GM23338 (cell line): ENCODE data around the gene FAM76A. TPM values are rescaled to one million over a fixed set of nuclear protein-coding genes. Genes with fewer than 3 reads are reported as not detected.

Experiments used
- ATAC-seq: fragments of 200-7000 bp; cut with Tn5 transposase; 3 replicates; pipeline ENCODE4 v1.9.1; 2020
- DNase-seq: peaks from one replicate; pipeline ENCODE4 v3.0.0-alpha.2; 2015; ENCODE audit warnings: low spot score
- H2AFZ ChIP-seq: fragments of 200-600 bp; sonication (generic); 2 replicates; pipeline ENCODE4 v1.8.0; 2016; ENCODE audit warnings: antibody characterized with exemption, mild to moderate bottlenecking, moderate library complexity
- H3F3A ChIP-seq: fragments of 200-600 bp; sonication (generic); replicated peaks from 2 replicates; pipeline ENCODE4 v1.8.0; 2017; ENCODE audit warnings: antibody characterized with exemption, mixed run types, low read depth
- H3K27ac ChIP-seq: fragments of 200-600 bp; sonication (generic); 2 replicates; pipeline ENCODE4 v1.6.1; 2016; ENCODE audit warnings: low read depth
- H3K27me3 ChIP-seq: fragments of 200-600 bp; sonication (generic); 2 replicates; pipeline ENCODE4 v1.8.0; 2016; ENCODE audit warnings: mild to moderate bottlenecking, mixed run types, moderate library complexity; ENCODE audit not compliant: insufficient read depth
- H3K36me3 ChIP-seq: fragments of 200-600 bp; sonication (generic); 2 replicates; pipeline ENCODE4 v1.8.0; 2016; ENCODE audit warnings: mild to moderate bottlenecking; ENCODE audit not compliant: insufficient read depth
- H3K4me1 ChIP-seq: fragments of 200-600 bp; sonication (generic); 2 replicates; pipeline ENCODE4 v1.8.0; 2016; ENCODE audit warnings: mild to moderate bottlenecking, moderate library complexity; ENCODE audit not compliant: insufficient read depth
- H3K4me2 ChIP-seq: fragments of 200-600 bp; sonication (generic); 2 replicates; pipeline ENCODE4 v1.7.1; 2017; ENCODE audit warnings: mixed run types
- H3K4me3 ChIP-seq: fragments of 200-600 bp; sonication (generic); 2 replicates; pipeline ENCODE4 v1.6.1; 2016; ENCODE audit warnings: mixed run types
- H3K79me2 ChIP-seq: fragments of 200-600 bp; sonication (generic); replicated peaks from 2 replicates; pipeline ENCODE4 v1.8.0; 2017; ENCODE audit warnings: mild to moderate bottlenecking; ENCODE audit not compliant: insufficient read depth
- H3K9me2 ChIP-seq: fragments of 200-600 bp; sonication (generic); 2 replicates; pipeline ENCODE4 v1.8.0; 2017; ENCODE audit not compliant: insufficient read depth
- H4K20me1 ChIP-seq: fragments of 200-600 bp; sonication (generic); replicated peaks from 2 replicates; pipeline ENCODE4 v1.8.0; 2017; ENCODE audit warnings: mild to moderate bottlenecking; ENCODE audit not compliant: insufficient read depth
- H3K27ac Mint-ChIP-seq: 2 replicates; pipeline ENCODE4 v1.8.0; 2020; ENCODE audit warnings: inconsistent platforms, mild to moderate bottlenecking, moderate library complexity, mixed read lengths
- H3K27me3 Mint-ChIP-seq: 3 replicates; pipeline ENCODE4 v1.8.0; 2022; ENCODE audit warnings: low read depth, mild to moderate bottlenecking, moderate library complexity, mixed read lengths, inconsistent platforms; ENCODE audit not compliant: insufficient read depth, poor library complexity
- H3K36me3 Mint-ChIP-seq: 3 replicates; pipeline ENCODE4 v1.8.0; 2021; ENCODE audit warnings: low read depth, mild to moderate bottlenecking, inconsistent platforms, moderate library complexity, mixed read lengths
- H3K4me1 Mint-ChIP-seq: 3 replicates; pipeline ENCODE4 v1.8.0; 2020; ENCODE audit warnings: mild to moderate bottlenecking, inconsistent platforms, mixed read lengths
- H3K4me3 Mint-ChIP-seq: 3 replicates; pipeline ENCODE4 v1.8.0; 2021; ENCODE audit warnings: moderate library complexity, mild to moderate bottlenecking, inconsistent platforms, mixed read lengths
- H3K9me3 Mint-ChIP-seq: 3 replicates; pipeline ENCODE4 v1.8.0; 2020; ENCODE audit warnings: moderate library complexity, mild to moderate bottlenecking, inconsistent platforms, mixed read lengths
- CTCF ChIP-seq, 2 experiments: fragments of 200-600 bp in 1 of 2; sonication (generic) in 1 of 2; conservative IDR thresholded peaks; 2 replicates each; pipeline versions ENCODE4 v1.5.1 to v1.6.1; 2016 to 2017; ENCODE audit warnings: antibody characterized with exemption in 2 of 2, low read depth in 2 of 2, mild to moderate bottlenecking in 2 of 2, moderate library complexity in 1 of 2
- ETS1 ChIP-seq: IDR thresholded peaks from 2 replicates; pipeline ENCODE4 v1.6.1; 2016; ENCODE audit warnings: antibody characterized with exemption
- EZH2 ChIP-seq: fragments of 200-600 bp; sonication (generic); IDR thresholded peaks from one replicate; pipeline ENCODE4 v1.8.0; 2017; ENCODE audit warnings: antibody characterized with exemption, mild to moderate bottlenecking, low read depth; ENCODE audit not compliant: unreplicated experiment
- JUNB ChIP-seq: IDR thresholded peaks from one replicate; pipeline ENCODE4 v1.6.1; 2016; ENCODE audit warnings: antibody characterized with exemption; ENCODE audit not compliant: unreplicated experiment
- NANOG ChIP-seq: IDR thresholded peaks from 2 replicates; pipeline ENCODE4 v1.6.1; 2016; ENCODE audit warnings: antibody characterized with exemption, borderline replicate concordance
- POLR2AphosphoS5 ChIP-seq: IDR thresholded peaks from 2 replicates; pipeline ENCODE4 v1.6.1; 2016; ENCODE audit warnings: antibody characterized with exemption, low read depth
- REST ChIP-seq: IDR thresholded peaks from one replicate; pipeline ENCODE4 v1.6.1; 2018; ENCODE audit warnings: antibody characterized with exemption; ENCODE audit not compliant: unreplicated experiment
- STAT1 ChIP-seq: IDR thresholded peaks from one replicate; pipeline ENCODE4 v1.6.1; 2016; ENCODE audit warnings: antibody characterized with exemption; ENCODE audit not compliant: unreplicated experiment
- ZNF114 ChIP-seq: fragments of 250-450 bp; sonication (Bioruptor Pico); IDR thresholded peaks from 2 replicates; pipeline ENCODE4 v1.5.0; 2020; ENCODE audit warnings: mild to moderate bottlenecking, moderate library complexity
- ZNF331 ChIP-seq: fragments of 250-450 bp; sonication (Bioruptor Pico); IDR thresholded peaks from 2 replicates; pipeline ENCODE4 v1.5.0; 2020; ENCODE audit warnings: low read depth, mild to moderate bottlenecking, moderate library complexity
- polyA plus RNA-seq: library from polyadenylated mRNA; unstranded; fragments of >200 nt; fragmentation: Nextera tagmentation; extraction: Ambion mirVana; gene quantifications from 2 replicates; pipeline ENCODE4 v1.2.1, GENCODE V29; 2016
- total RNA-seq: library from RNA; depleted of rRNA; stranded (reverse); fragments of >200 nt; shearing (Covaris generic); gene quantifications from 2 replicates; pipeline ENCODE4 v1.2.3, GENCODE V29; 2014

The FAM76A gene
- total and polyA plus RNA-seq, 2 experiments from 2014 or later, result 12.5 to 13.8 TPM

GRCh38 chr1:27809883-27810282, 84.1 kb downstream of the FAM76A start:
- H3K9me3 Mint-ChIP-seq, result no peaks in the 10 kb centered on the region; the same call in 2 of the 3 replicates
- no peaks in the 10 kb centered on the region for H3F3A ChIP-seq

GRCh38 chr1:27811741-27812500, 86.2 kb downstream of the FAM76A start:
- Histone ChIP-seq H3K27me3 (no peaks in the 10 kb centered on the region), H3F3A (no peaks in the 10 kb centered on the region), H4K20me1 (no peaks in the 10 kb centered on the region), H3K4me3 (no peak overlapping the region), H3K4me2 (no peak overlapping the region), H3K27ac (no peak overlapping the region), H3K79me2 (no peaks in the 10 kb centered on the region), H3K36me3 (no peaks in the 10 kb centered on the region), H3K4me1 (peaks cover 6% of the 10 kb centered on the region), H3K9me2 (no peaks in the 10 kb centered on the region), H2AFZ (no peak overlapping the region)
- no peak for DNase-seq
- no peak for ATAC-seq
- no peaks in the 10 kb centered on the region for H3K36me3 Mint-ChIP-seq
- H3K9me3 Mint-ChIP-seq, result no peaks in the 10 kb centered on the region
- no peaks in the 10 kb centered on the region for H3K27me3 Mint-ChIP-seq
- H3K4me1 Mint-ChIP-seq, result peaks cover 9% of the 10 kb centered on the region
- peak overlapping the region; percentile 42; the same call in 1 of the 2 replicates for H3K27ac Mint-ChIP-seq
- H3K4me3 Mint-ChIP-seq, result no peak overlapping the region
- TF ChIP-seq ZNF331 (CRISPR knock-in tag), result no peak
- TF ChIP-seq ZNF114 (CRISPR knock-in tag), result no peak
- no peak for TF ChIP-seq JUNB
- TF ChIP-seq REST, result no peak
- no peak for TF ChIP-seq EZH2
- TF ChIP-seq ETS1, result no peak
- TF ChIP-seq STAT1, result no peak
- TF ChIP-seq POLR2AphosphoS5, result no peak

More at GRCh38 chr1:27809883-27810282, 84.1 kb downstream of the FAM76A start:
- H3K4me2 ChIP-seq, result no peak overlapping the region
- no peak overlapping the region for H3K4me3 Mint-ChIP-seq
- no peak for TF ChIP-seq ZNF331 (CRISPR knock-in tag)
- no peak for TF ChIP-seq CTCF (conservative IDR thresholded peaks at IDR 0.05; ENCODE audit: low read depth in 2 of 2)
- TF ChIP-seq NANOG, result no peak
- H3K27ac Mint-ChIP-seq, result no peak overlapping the region
- H3K4me1 ChIP-seq, result peaks cover 6% of the 10 kb centered on the region
- H3K79me2 ChIP-seq, result no peaks in the 10 kb centered on the region
- peaks cover 6% of the 10 kb centered on the region; the same call in 2 of the 3 replicates for H3K36me3 Mint-ChIP-seq
- DNase-seq (no peak), ATAC-seq (no peak)
- peak overlapping the region; percentile 11; the same call in 1 of the 2 replicates for H3K27ac ChIP-seq
- H3K4me1 Mint-ChIP-seq, result peaks cover 15% of the 10 kb centered on the region
- H3K27me3 ChIP-seq, result no peaks in the 10 kb centered on the region
- no peaks in the 10 kb centered on the region for H3K27me3 Mint-ChIP-seq
- no peaks in the 10 kb centered on the region for H4K20me1 ChIP-seq
- no peaks in the 10 kb centered on the region for H3K36me3 ChIP-seq
- H3K9me2 ChIP-seq, result no peaks in the 10 kb centered on the region
- no peak overlapping the region for H3K4me3 ChIP-seq
- no peak overlapping the region for H2AFZ ChIP-seq
